Sigmoid colon (tissue), 7 donors: Measurements from ENCODE around the gene UCK1. TPM values are rescaled to one million over a fixed set of nuclear protein-coding genes. Genes with fewer than 3 reads are reported as not detected.
"Not testable (repeated sequence)": the region's sequence is repeated elsewhere in the genome, so short reads cannot be mapped to it uniquely, and the experiment has no call there.

Experiments
- DNase-seq: peaks from one replicate; pipeline ENCODE4 v3.0.0-alpha.2; 2019
- H3K27ac ChIP-seq, 4 donors: fragments of 200-600 bp; sonication (generic); one replicate each; pipeline ENCODE4 v1.5.1; 2016 to 2019; ENCODE audit warnings: mild to moderate bottlenecking in 1 of 4
- H3K27me3 ChIP-seq, 3 donors: fragments of 200-600 bp; sonication (generic); one replicate each; pipeline ENCODE4 v1.5.1; 2019; ENCODE audit warnings: mild to moderate bottlenecking in 1 of 3
- H3K36me3 ChIP-seq, 4 donors: fragments of 200-600 bp; sonication (generic); one replicate each; pipeline ENCODE4 v1.5.1; 2016 to 2019
- H3K4me1 ChIP-seq, 4 donors: fragments of 200-600 bp; sonication (generic); one replicate each; pipeline ENCODE4 v1.5.1; 2017 to 2019
- H3K4me3 ChIP-seq, 4 donors: fragments of 200-600 bp; sonication (generic); one replicate each; pipeline ENCODE4 v1.5.1; 2017 to 2019; ENCODE audit warnings: mild to moderate bottlenecking in 2 of 4, moderate library complexity in 1 of 4
- H3K9me3 ChIP-seq, 4 donors: fragments of 200-600 bp in 3 of 4; sonication (generic) in 3 of 4; one replicate each; pipeline versions ENCODE4 v1.5.1 to v1.6.1; 2013 to 2019
- CTCF ChIP-seq, 4 experiments: fragments of 450-650 bp in 3 of 4; fragments of 200-600 bp in 1 of 4; IDR thresholded peaks; one replicate each; pipeline ENCODE4 v1.5.1; 2016 to 2019; ENCODE audit warnings: antibody characterized with exemption in 4 of 4, mild to moderate bottlenecking in 3 of 4, moderate library complexity in 2 of 4
- EP300 ChIP-seq, 4 donors: sonication (generic); formaldehyde crosslinking; IDR thresholded peaks; one replicate each; pipeline ENCODE4 v1.6.1; 2017; ENCODE audit warnings: antibody characterized with exemption in 4 of 4
- POLR2A ChIP-seq, 2 donors: fragments of 450-650 bp; IDR thresholded peaks; one replicate each; pipeline ENCODE4 v1.6.1; 2016; ENCODE audit warnings: antibody characterized with exemption in 2 of 2, mild to moderate bottlenecking in 2 of 2, moderate library complexity in 2 of 2
- POLR2AphosphoS5 ChIP-seq, 4 donors: sonication (generic); formaldehyde crosslinking; IDR thresholded peaks; one replicate each; pipeline ENCODE4 v1.6.1; 2017; ENCODE audit warnings: antibody characterized with exemption in 4 of 4
- WGBS, 2 donors: extraction: QIAGEN DNeasy Blood & Tissue Kit; methylation state at CpG; one replicate each; pipeline ENCODE4 v1.1.7; 2013; 5-methylcytosine and 5-hydroxymethylcytosine counted together
- intact Hi-C: fragments of 100-400 bp; cut with DNase I; formaldehyde crosslinking; loops from one replicate; pipeline ENCODE4 v1.15.1; 2023
- polyA plus RNA-seq, 3 donors: library from polyadenylated mRNA; stranded (reverse); fragments of 200-250 nt; gene quantifications; one replicate each; pipeline ENCODE4 v1.2.3, GENCODE V29; 2013
- total RNA-seq, 4 donors: library from RNA; depleted of rRNA; stranded (reverse); fragments of >200 nt; gene quantifications; one replicate each; pipeline ENCODE4 v1.1.0, GENCODE V29; 2016
- donor health status: healthy with polysubstance abuse.
- donor health status: Bipolar disorder and iron deficiency.
- donor health status: healthy.

The UCK1 gene
- total and polyA plus RNA-seq, 7 donors = 20.8 to 67.5 (median 35.7) TPM

GRCh38 chr9:131516100-131516499 is 15.0 kb downstream of the UCK1 start:
- H3K27me3 ChIP-seq = no peaks in the 10 kb centered on the region
- TF ChIP-seq CTCF (IDR thresholded peaks at IDR 0.05) (no peak), EP300 (IDR thresholded peaks at IDR 0.05) (no peak)
- H3K4me1 ChIP-seq = peaks cover 0 to 28% (median 22%) of the 10 kb centered on the region in 4 donors
- DNase-seq = no peak
- intact Hi-C loops = no loop called here
- no peak overlapping the region for H3K27ac ChIP-seq
- no peak overlapping the region for H3K4me3 ChIP-seq
- WGBS, 2 donors = 85 to 86% methylated on average over 15 of the region's 15 CpGs
- peaks cover 51 to 90% (median 72%) of the 10 kb centered on the region in 4 donors for H3K36me3 ChIP-seq
- H3K9me3 ChIP-seq = no peaks in the 10 kb centered on the region

- DNase-seq, H3K4me3 ChIP-seq, H3K9me3 ChIP-seq, intact Hi-C loops, H3K27me3 ChIP-seq, H3K27ac ChIP-seq: not testable (repeated sequence)
- H3K4me1 ChIP-seq = peaks cover 0 to 28% (median 22%) of the 10 kb centered on the region in 4 donors
- WGBS, 2 donors = 73 to 84% methylated on average over 12 of the region's 12 CpGs
- peaks cover 49 to 90% (median 74%) of the 10 kb centered on the region in 4 donors for H3K36me3 ChIP-seq
Observed at GRCh38 chr9:131515559-131516031, 15.5 kb downstream of the UCK1 start.

DNA sequence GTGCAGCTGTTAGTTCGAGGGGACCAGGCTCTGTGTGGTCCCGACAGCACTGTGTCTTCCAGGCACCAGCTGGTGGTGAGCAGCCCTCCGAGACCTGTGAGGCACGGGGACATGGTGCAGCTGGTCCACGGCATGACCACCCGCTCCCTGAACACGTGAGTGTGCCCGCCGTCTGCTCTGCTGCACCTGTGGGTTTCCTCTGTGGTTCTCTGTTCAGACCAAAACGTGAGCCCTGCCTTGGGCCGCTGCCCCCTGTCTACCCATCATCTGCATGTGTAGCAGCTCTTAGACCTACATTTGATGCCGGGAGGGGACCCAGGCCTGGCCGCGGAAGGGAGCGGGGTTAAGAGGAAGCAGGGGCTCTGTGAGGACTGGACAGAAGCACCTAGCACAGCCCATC is 17.9 kb downstream of the UCK1 start:
- Histone ChIP-seq H3K4me3 (no peak overlapping the region), H3K27ac (no peak overlapping the region), H3K9me3 (no peaks in the 10 kb centered on the region), H3K36me3 (peaks cover 29 to 87% (median 66%) of the 10 kb centered on the region in 4 donors), H3K4me1 (peaks cover 0 to 17% (median 12%) of the 10 kb centered on the region in 4 donors), H3K27me3 (no peaks in the 10 kb centered on the region)
- 79 to 95% methylated on average over 15 of the region's 15 CpGs for WGBS, 2 donors
- TF ChIP-seq CTCF (IDR thresholded peaks at IDR 0.05) (no peak), EP300 (IDR thresholded peaks at IDR 0.05) (no peak), POLR2A (IDR thresholded peaks at IDR 0.05) (no peak), POLR2AphosphoS5 (IDR thresholded peaks at IDR 0.05) (no peak)
- no peak for DNase-seq
- intact Hi-C loops = no loop called here

DNA sequence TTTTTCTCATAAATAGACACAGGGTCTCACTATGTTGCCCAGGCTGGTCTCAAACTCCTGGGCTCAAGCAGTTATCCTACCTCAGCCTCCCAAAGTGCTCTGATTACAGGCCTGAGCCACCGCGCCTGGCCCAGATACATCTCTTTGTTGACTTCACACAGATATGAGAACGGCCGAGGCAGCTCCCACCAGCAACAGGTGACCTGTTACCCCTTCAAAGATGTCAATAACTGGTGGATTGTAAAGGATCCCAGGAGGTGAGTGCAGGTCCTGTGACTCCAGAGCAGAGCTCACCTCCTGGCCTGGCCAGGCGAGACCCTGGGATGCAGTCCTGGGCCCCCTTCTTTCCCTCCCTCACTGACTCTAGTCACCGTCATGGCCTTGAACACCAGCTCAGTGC is 19.2 kb downstream of the UCK1 start:
- H3K27ac ChIP-seq = no peak overlapping the region
- H3K4me3 ChIP-seq = no peak overlapping the region
- TF ChIP-seq POLR2AphosphoS5 (IDR thresholded peaks at IDR 0.05) (no peak), POLR2A (IDR thresholded peaks at IDR 0.05) (no peak), EP300 (IDR thresholded peaks at IDR 0.05) (no peak), CTCF (IDR thresholded peaks at IDR 0.05) (no peak)
- peaks cover 0 to 4% (median under 1%) of the 10 kb centered on the region in 4 donors for H3K4me1 ChIP-seq
- H3K36me3 ChIP-seq = peaks cover 29 to 93% (median 68%) of the 10 kb centered on the region in 4 donors
- no peaks in the 10 kb centered on the region for H3K9me3 ChIP-seq
- WGBS, 2 donors = 96 to 98% methylated on average over 6 of the region's 6 CpGs
- no peaks in the 10 kb centered on the region for H3K27me3 ChIP-seq
- no peak for DNase-seq
- intact Hi-C loops = no loop called here

DNA sequence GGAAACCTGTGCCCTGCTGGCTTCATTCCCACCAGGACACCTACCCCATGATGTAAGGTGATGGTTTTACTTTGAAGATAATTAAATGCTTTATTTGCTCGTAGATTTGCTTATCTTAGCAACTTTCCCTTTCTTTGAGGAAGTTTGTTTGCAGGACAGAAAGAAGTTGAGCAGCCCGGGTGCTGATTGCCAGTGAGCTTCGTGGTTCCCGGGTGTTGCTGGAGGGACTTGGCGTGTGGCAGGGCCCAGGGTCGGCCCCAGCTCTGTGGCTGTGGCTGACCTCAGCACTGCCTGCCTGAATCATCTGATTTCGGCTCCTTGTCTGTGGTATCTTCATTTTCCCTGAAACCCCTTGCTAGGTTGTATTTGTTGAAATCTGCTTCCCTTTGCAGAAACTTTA is 19.6 kb downstream of the UCK1 start:
- intact Hi-C loops = no loop called here
- no peak for DNase-seq
- Histone ChIP-seq H3K27ac (no peak overlapping the region), H3K4me1 (no peaks in the 10 kb centered on the region), H3K9me3 (no peaks in the 10 kb centered on the region), H3K36me3 (peaks cover 25 to 88% (median 67%) of the 10 kb centered on the region in 4 donors), H3K4me3 (no peak overlapping the region), H3K27me3 (no peaks in the 10 kb centered on the region)
- no peak for TF ChIP-seq CTCF (IDR thresholded peaks at IDR 0.05)
- TF ChIP-seq EP300 (IDR thresholded peaks at IDR 0.05) = no peak
- 73 to 79% methylated on average over 7 of the region's 7 CpGs for WGBS, 2 donors
